Fibroblast of pulmonary artery (primary cell): Measurements from ENCODE around the gene AKR1B15.
"Not testable (repeated sequence)": the region's sequence is repeated elsewhere in the genome, so short reads cannot be mapped to it uniquely, and the experiment has no call there.

Experiments used
- DNase-seq: peaks from one replicate; pipeline ENCODE4 v3.0.0-alpha.2; 2010; ENCODE audit warnings: low read depth
- H3K4me3 ChIP-seq: replicated peaks from 2 replicates; pipeline ENCODE4 v1.5.1; 2011; ENCODE audit warnings: low read depth, mild to moderate bottlenecking, control low read depth, low read length, moderate library complexity
- CTCF ChIP-seq: IDR thresholded peaks from 2 replicates; pipeline ENCODE4 v1.5.1; 2011; ENCODE audit warnings: mild to moderate bottlenecking, control low read depth, low read length, inconsistent platforms; ENCODE audit errors: missing control alignments

AKR1B15 gene

GRCh38 chr7:134567368-134567767 lies 18.5 kb downstream of the AKR1B15 start:
- no peak for TF ChIP-seq CTCF
- DNase-seq = no peak
- H3K4me3 ChIP-seq = no peak overlapping the region

- H3K4me3 ChIP-seq, DNase-seq: not testable (repeated sequence)
Measured at GRCh38 chr7:134569962-134570361, 21.1 kb downstream of the AKR1B15 start.

GRCh38 chr7:134571101-134571500 lies 22.2 kb downstream of the AKR1B15 start:
- TF ChIP-seq CTCF = no peak
- no peak overlapping the region for H3K4me3 ChIP-seq
- DNase-seq = no peak

- TF ChIP-seq CTCF = no peak
- no peak overlapping the region for H3K4me3 ChIP-seq
- DNase-seq = no peak
Measured at GRCh38 chr7:134571746-134572461, 23.0 kb downstream of the AKR1B15 start.

GRCh38 chr7:134574322-134574721 lies 25.4 kb downstream of the AKR1B15 start:
- TF ChIP-seq CTCF = no peak
- no peak for DNase-seq
- H3K4me3 ChIP-seq = no peak overlapping the region

- no peak overlapping the region for H3K4me3 ChIP-seq
- no peak for TF ChIP-seq CTCF
- DNase-seq = no peak
Measured at GRCh38 chr7:134584290-134584689, 35.4 kb downstream of the AKR1B15 start.

GRCh38 chr7:134585897-134586296 lies 37.0 kb downstream of the AKR1B15 start:
- no peak for TF ChIP-seq CTCF
- DNase-seq = no peak
- H3K4me3 ChIP-seq = no peak overlapping the region
